CD14-positive monocyte (primary cell): ENCODE results near the gene SEC24C. TPM values are rescaled to one million over a fixed set of nuclear protein-coding genes. Genes with fewer than 3 reads are reported as not detected.

Experiments
- DNase-seq, 3 donors: peaks; one replicate each; pipeline ENCODE4 v3.0.0-alpha.2; 2011 to 2022
- H2AFZ ChIP-seq: 2 replicates; pipeline ENCODE4 v1.6.0; 2012; ENCODE audit warnings: mild to moderate bottlenecking, low read depth, low read length, inconsistent platforms; ENCODE audit not compliant: insufficient read depth, poor library complexity, severe bottlenecking
- H3K27ac ChIP-seq, 2 donors: 1 replicate in 1 of 2; 2 replicates in 1 of 2; pipeline ENCODE4 v1.5.1; 2012 to 2013; ENCODE audit warnings: low read length in 2 of 2, control low read depth in 1 of 2, inconsistent platforms in 1 of 2, low read depth in 1 of 2, mild to moderate bottlenecking in 1 of 2
- H3K27me3 ChIP-seq, 2 donors: one replicate each; pipeline versions ENCODE4 v1.6.0 to v1.6.1; 2011 to 2013; ENCODE audit warnings: low read length in 2 of 2; ENCODE audit not compliant: control insufficient read depth in 2 of 2, insufficient read depth in 2 of 2
- H3K36me3 ChIP-seq, 2 donors: replicated peaks in 1 of 2; 1 replicate in 1 of 2; 2 replicates in 1 of 2; pipeline versions ENCODE4 v1.5.1 to v1.6.1; 2012 to 2013; ENCODE audit warnings: low read length in 2 of 2, control low read depth in 1 of 2, inconsistent platforms in 1 of 2, mild to moderate bottlenecking in 1 of 2; ENCODE audit not compliant: insufficient read depth in 2 of 2, control insufficient read depth in 1 of 2
- H3K4me1 ChIP-seq, 2 donors: 1 replicate in 1 of 2; 2 replicates in 1 of 2; pipeline versions ENCODE4 v1.5.1 to v1.6.1; 2012 to 2013; ENCODE audit warnings: low read length in 2 of 2, control low read depth in 1 of 2, inconsistent platforms in 1 of 2, mild to moderate bottlenecking in 1 of 2, moderate library complexity in 1 of 2; ENCODE audit not compliant: insufficient read depth in 2 of 2, control insufficient read depth in 1 of 2
- H3K4me2 ChIP-seq: replicated peaks from 2 replicates; pipeline ENCODE3; 2012; ENCODE audit warnings: low read length, moderate library complexity, mild to moderate bottlenecking; ENCODE audit not compliant: poor library complexity, severe bottlenecking; ENCODE audit errors: extremely low read depth
- H3K4me3 ChIP-seq, 3 experiments: fragments of 200-600 bp in 1 of 3; sonication (generic) in 1 of 3; replicated peaks in 1 of 3; 1 replicate in 2 of 3; 2 replicates in 1 of 3; pipeline ENCODE4 v1.5.1; 2011 to 2013; ENCODE audit warnings: low read length in 3 of 3, mild to moderate bottlenecking in 3 of 3, control low read depth in 2 of 3, low read depth in 2 of 3, inconsistent platforms in 1 of 3, moderate library complexity in 1 of 3
- H3K79me2 ChIP-seq: 2 replicates; pipeline ENCODE4 v1.6.0; 2012; ENCODE audit warnings: mild to moderate bottlenecking, control low read depth, inconsistent platforms, low read length, moderate library complexity; ENCODE audit not compliant: insufficient read depth
- H3K9ac ChIP-seq: 2 replicates; pipeline ENCODE4 v1.6.0; 2017; ENCODE audit warnings: low read length, mild to moderate bottlenecking; ENCODE audit not compliant: insufficient read depth, poor library complexity, severe bottlenecking
- H3K9me3 ChIP-seq, 2 donors: replicated peaks in 1 of 2; 1 replicate in 1 of 2; 2 replicates in 1 of 2; pipeline versions ENCODE4 v1.5.1 to v1.6.1; 2012 to 2013; ENCODE audit warnings: low read length in 2 of 2, control low read depth in 1 of 2; ENCODE audit not compliant: control insufficient read depth in 1 of 2, insufficient read depth in 1 of 2
- H4K20me1 ChIP-seq: 2 replicates; pipeline ENCODE4 v1.6.0; 2012; ENCODE audit warnings: mild to moderate bottlenecking, low read length, control low read depth, moderate library complexity; ENCODE audit not compliant: insufficient read depth
- H3K27ac Mint-ChIP-seq, 7 donors: one replicate each; pipeline ENCODE4 v1.8.0; 2020; ENCODE audit warnings: mild to moderate bottlenecking in 7 of 7, mixed read lengths in 7 of 7, moderate library complexity in 6 of 7, inconsistent platforms in 2 of 7
- H3K27me3 Mint-ChIP-seq, 3 donors: one replicate each; pipeline ENCODE4 v1.8.0; 2021 to 2022; ENCODE audit warnings: low read depth in 3 of 3, mild to moderate bottlenecking in 3 of 3, mixed read lengths in 3 of 3, moderate library complexity in 3 of 3, inconsistent platforms in 1 of 3
- H3K36me3 Mint-ChIP-seq, 2 donors: one replicate each; pipeline ENCODE4 v1.8.0; 2020; ENCODE audit warnings: mixed read lengths in 2 of 2, inconsistent platforms in 1 of 2, mild to moderate bottlenecking in 1 of 2
- H3K4me1 Mint-ChIP-seq: one replicate; pipeline ENCODE4 v1.8.0; 2020; ENCODE audit warnings: mild to moderate bottlenecking, mixed read lengths
- H3K4me3 Mint-ChIP-seq, 2 donors: one replicate each; pipeline ENCODE4 v1.8.0; 2020; ENCODE audit warnings: mild to moderate bottlenecking in 2 of 2, mixed read lengths in 2 of 2, moderate library complexity in 1 of 2
- H3K9me3 Mint-ChIP-seq, 7 donors: one replicate each; pipeline ENCODE4 v1.8.0; 2020 to 2022; ENCODE audit warnings: mixed read lengths in 7 of 7, mild to moderate bottlenecking in 6 of 7, moderate library complexity in 6 of 7, inconsistent platforms in 2 of 7
- WGBS: methylation state at CpG from one replicate; pipeline ENCODE4 v1.1.5; 2013; ENCODE audit warnings: missing lambda C conversion rate; ENCODE audit not compliant: insufficient coverage; 5-methylcytosine and 5-hydroxymethylcytosine counted together
- intact Hi-C, 2 donors: fragments of 100-400 bp; cut with micrococcal nuclease; formaldehyde crosslinking; loops; one replicate each; pipeline versions ENCODE4 v1.15.0 to v1.15.1; 2023
- polyA plus RNA-seq, 3 donors: library from polyadenylated mRNA; depleted of rRNA in 1 of 3; unstranded in 2 of 3; stranded (reverse) in 1 of 3; fragments of 300-500 nt in 2 of 3; fragments of >200 nt in 1 of 3; fragmentation: Illumina TruSeq in 2 of 3; gene quantifications; 1 replicate in 2 of 3; 2 replicates in 1 of 3; pipeline ENCODE4 v1.2.3, GENCODE V29; 2012 to 2021
- TF ChIP-seq, protein P1 (sequence below): fragments of 200-600 bp; IDR thresholded peaks from one replicate; pipeline ENCODE4 v1.8.0; 2022; ENCODE audit warnings: antibody characterized with exemption, mild to moderate bottlenecking

Gene SEC24C
- polyA plus RNA-seq, 3 donors = 25.7 to 65.8 (median 44.8) TPM

- Histone ChIP-seq H3K36me3 (peaks cover 93 to 100% of the 10 kb centered on the region in 2 donors), H3K9me3 (no peaks in the 10 kb centered on the region), H3K4me2 (no peak overlapping the region), H3K27ac (no peak overlapping the region), H3K4me3 (no peak overlapping the region), H3K4me1 (no peaks in the 10 kb centered on the region), H4K20me1 (peaks cover 84% of the 10 kb centered on the region), H3K27me3 (no peaks in the 10 kb centered on the region), H2AFZ (no peak overlapping the region), H3K79me2 (peaks cover 1% of the 10 kb centered on the region), H3K9ac (no peak overlapping the region)
- peaks cover 84 to 100% of the 10 kb centered on the region in 2 donors for H3K36me3 Mint-ChIP-seq
- H3K4me3 Mint-ChIP-seq = no peak overlapping the region
- H3K9me3 Mint-ChIP-seq = peaks cover 0 to 3% (median 0%) of the 10 kb centered on the region in 7 donors
- H3K27ac Mint-ChIP-seq = no peak overlapping the region
- TF ChIP-seq, protein P1, sequence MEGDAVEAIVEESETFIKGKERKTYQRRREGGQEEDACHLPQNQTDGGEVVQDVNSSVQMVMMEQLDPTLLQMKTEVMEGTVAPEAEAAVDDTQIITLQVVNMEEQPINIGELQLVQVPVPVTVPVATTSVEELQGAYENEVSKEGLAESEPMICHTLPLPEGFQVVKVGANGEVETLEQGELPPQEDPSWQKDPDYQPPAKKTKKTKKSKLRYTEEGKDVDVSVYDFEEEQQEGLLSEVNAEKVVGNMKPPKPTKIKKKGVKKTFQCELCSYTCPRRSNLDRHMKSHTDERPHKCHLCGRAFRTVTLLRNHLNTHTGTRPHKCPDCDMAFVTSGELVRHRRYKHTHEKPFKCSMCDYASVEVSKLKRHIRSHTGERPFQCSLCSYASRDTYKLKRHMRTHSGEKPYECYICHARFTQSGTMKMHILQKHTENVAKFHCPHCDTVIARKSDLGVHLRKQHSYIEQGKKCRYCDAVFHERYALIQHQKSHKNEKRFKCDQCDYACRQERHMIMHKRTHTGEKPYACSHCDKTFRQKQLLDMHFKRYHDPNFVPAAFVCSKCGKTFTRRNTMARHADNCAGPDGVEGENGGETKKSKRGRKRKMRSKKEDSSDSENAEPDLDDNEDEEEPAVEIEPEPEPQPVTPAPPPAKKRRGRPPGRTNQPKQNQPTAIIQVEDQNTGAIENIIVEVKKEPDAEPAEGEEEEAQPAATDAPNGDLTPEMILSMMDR = no peak
- H3K27me3 Mint-ChIP-seq = no peaks in the 10 kb centered on the region
- WGBS = 99% methylated on average over 13 of the region's 13 CpGs
- H3K4me1 Mint-ChIP-seq = peaks cover 10% of the 10 kb centered on the region
- no peak for DNase-seq
- intact Hi-C loops = no loop called here
These were observed 57.0 kb downstream of the SEC24C start for GRCh38 chr10:73801253-73801590.

DNA sequence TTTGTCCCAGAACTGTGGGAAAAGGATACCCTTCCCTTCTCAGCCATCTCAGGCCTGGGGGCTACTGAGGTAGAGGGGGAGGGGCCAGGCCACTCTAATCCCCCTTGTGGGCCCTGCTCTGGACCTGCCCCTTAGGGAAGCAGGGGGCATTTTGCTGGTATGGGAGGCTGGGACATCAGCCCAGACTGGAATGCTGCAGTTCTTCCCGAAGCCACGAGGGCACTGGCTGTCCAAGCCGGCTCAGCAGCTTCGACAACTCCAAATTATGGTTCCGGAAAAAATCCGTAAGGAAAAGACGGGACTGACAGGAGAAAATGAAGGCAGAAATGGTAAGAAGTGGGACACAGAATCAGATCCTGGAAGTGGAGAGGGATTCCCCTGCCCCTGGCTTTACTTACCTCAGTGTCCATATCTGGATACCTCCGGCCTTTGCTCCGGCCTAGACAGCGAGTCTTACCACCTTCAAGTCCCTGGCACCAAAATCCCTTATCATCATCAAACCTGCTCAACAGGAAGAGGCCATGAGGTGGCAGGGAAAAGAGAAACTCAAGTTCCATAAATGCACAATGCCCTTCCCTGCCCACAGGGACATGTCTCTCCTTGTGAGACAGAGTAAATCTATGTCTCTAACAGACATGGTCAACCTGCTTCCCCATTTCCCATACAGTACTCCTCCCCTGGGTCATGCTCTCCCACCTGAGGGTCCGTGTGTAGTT is 58.3 kb downstream of the SEC24C start:
- no peaks in the 10 kb centered on the region for H3K4me1 ChIP-seq
- no peaks in the 10 kb centered on the region for H3K9me3 ChIP-seq
- peaks cover 88% of the 10 kb centered on the region for H4K20me1 ChIP-seq
- H3K27me3 ChIP-seq = no peaks in the 10 kb centered on the region
- intact Hi-C loops = no loop called here
- no peaks in the 10 kb centered on the region for H3K27me3 Mint-ChIP-seq
- H3K27ac ChIP-seq = peak overlapping the region in 1 of 2 donors; percentile 58
- peaks cover 18% of the 10 kb centered on the region for H3K4me1 Mint-ChIP-seq
- no peak overlapping the region for H2AFZ ChIP-seq
- TF ChIP-seq, protein P1 = no peak
- no peak overlapping the region for H3K4me2 ChIP-seq
- no peak for DNase-seq
- H3K79me2 ChIP-seq = peaks cover 13% of the 10 kb centered on the region
- H3K36me3 ChIP-seq = peaks cover 93 to 100% of the 10 kb centered on the region in 2 donors
- H3K27ac Mint-ChIP-seq = peak overlapping the region in 3 of 7 donors; percentile 28 to 54 (median 38)
- H3K9ac ChIP-seq = no peak overlapping the region
- WGBS = 93% methylated on average over 4 of the region's 11 CpGs
- peaks cover 85 to 100% of the 10 kb centered on the region in 2 donors for H3K36me3 Mint-ChIP-seq
- H3K9me3 Mint-ChIP-seq = peaks cover 0 to 3% (median 0%) of the 10 kb centered on the region in 7 donors
- no peak overlapping the region for H3K4me3 Mint-ChIP-seq
- H3K4me3 ChIP-seq = no peak overlapping the region
